Aorta (tissue), 5 donors: ENCODE results near the gene IL12RB2. TPM values are rescaled to one million over a fixed set of nuclear protein-coding genes. Genes with fewer than 3 reads are reported as not detected.

Experiments used
- ATAC-seq: fragments of 200-7000 bp; cut with Tn5 transposase; one replicate; pipeline ENCODE4 v1.9.1; 2022; ENCODE audit warnings: moderate library complexity; ENCODE audit not compliant: low FRiP score
- DNase-seq, 2 donors: peaks; one replicate each; pipeline ENCODE4 v3.0.0-alpha.2; 2020
- H3K27ac ChIP-seq, 2 donors: one replicate each; pipeline ENCODE4 v1.5.1; 2013; ENCODE audit warnings: low read length in 2 of 2, mild to moderate bottlenecking in 2 of 2, moderate library complexity in 2 of 2, control low read depth in 1 of 2, inconsistent platforms in 1 of 2, low read depth in 1 of 2
- H3K27me3 ChIP-seq, 2 donors: one replicate each; pipeline ENCODE4 v1.6.1; 2013; ENCODE audit warnings: control low read depth in 1 of 2, low read length in 1 of 2, mild to moderate bottlenecking in 1 of 2, moderate library complexity in 1 of 2; ENCODE audit not compliant: insufficient read depth in 2 of 2, control insufficient read depth in 1 of 2
- H3K36me3 ChIP-seq, 2 donors: one replicate each; pipeline ENCODE4 v1.6.1; 2013; ENCODE audit warnings: control low read depth in 1 of 2, low read length in 1 of 2, mild to moderate bottlenecking in 1 of 2; ENCODE audit not compliant: insufficient read depth in 2 of 2, control insufficient read depth in 1 of 2
- H3K4me1 ChIP-seq, 2 donors: one replicate each; pipeline ENCODE4 v1.6.1; 2013; ENCODE audit warnings: low read length in 2 of 2, control low read depth in 1 of 2, mild to moderate bottlenecking in 1 of 2, moderate library complexity in 1 of 2; ENCODE audit not compliant: insufficient read depth in 2 of 2, control insufficient read depth in 1 of 2
- H3K4me3 ChIP-seq, 2 donors: one replicate each; pipeline ENCODE4 v1.5.1; 2013; ENCODE audit warnings: low read length in 2 of 2, control low read depth in 1 of 2, mild to moderate bottlenecking in 1 of 2
- H3K9me3 ChIP-seq: one replicate; pipeline ENCODE4 v1.6.1; 2013; ENCODE audit warnings: mild to moderate bottlenecking, low read length; ENCODE audit not compliant: control insufficient read depth
- WGBS, 2 donors: extraction: QIAGEN DNeasy Blood & Tissue Kit; methylation state at CpG; one replicate each; pipeline ENCODE4 v1.1.7; 2013; 5-methylcytosine and 5-hydroxymethylcytosine counted together
- intact Hi-C, 2 donors: fragments of 100-400 bp; cut with DNase I; formaldehyde crosslinking; loops; one replicate each; pipeline versions ENCODE4 v1.14.2 to v1.15.0; 2022
- polyA plus RNA-seq, 2 donors: library from polyadenylated mRNA; stranded (reverse); fragments of 200-250 nt; gene quantifications; one replicate each; pipeline ENCODE4 v1.2.3, GENCODE V29; 2013
- total RNA-seq, 2 donors: library from RNA; stranded (reverse); fragmentation: NEBNext Ultra II Directional; extraction: Animal tissue kit (Norgen Biotek cat#: 25700); gene quantifications; one replicate each; pipeline ENCODE4 v1.2.1, GENCODE V29; 2021
- donor health status: healthy with polysubstance abuse.
- donor health status: Bipolar disorder and iron deficiency.
- donor health status: DM: no; HTN: no; CAD: no.
- donor health status: DM: no; HTN: no; CAD: no.
- donor health status: DM: yes; HTN: yes; CAD: no.

Gene IL12RB2
- total and polyA plus RNA-seq, 4 donors: 0.08 to 5.3 (median 0.88) TPM; not detected in 1

DNA sequence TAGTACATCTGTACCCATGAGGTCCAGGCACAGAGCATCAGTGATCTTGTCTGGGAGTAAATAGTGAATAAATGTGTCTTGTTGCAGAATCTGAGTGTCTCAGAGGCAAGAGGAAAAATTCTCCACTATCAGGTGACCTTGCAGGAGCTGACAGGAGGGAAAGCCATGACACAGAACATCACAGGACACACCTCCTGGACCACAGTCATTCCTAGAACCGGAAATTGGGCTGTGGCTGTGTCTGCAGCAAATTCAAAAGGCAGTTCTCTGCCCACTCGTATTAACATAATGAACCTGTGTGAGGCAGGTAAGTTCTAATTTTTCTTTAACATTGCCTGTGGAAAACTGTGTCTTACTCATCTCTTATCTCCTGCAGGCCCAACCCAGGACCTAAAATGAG lies 43.1 kb downstream of the IL12RB2 start:
- 91 to 95% methylated on average over 2 of the region's 2 CpGs for WGBS, 2 donors
- no peaks in the 10 kb centered on the region for H3K9me3 ChIP-seq
- intact Hi-C loops: no loop called here
- no peak for DNase-seq
- H3K27ac ChIP-seq: no peak overlapping the region
- peaks cover 0 to 1% of the 10 kb centered on the region in 2 donors for H3K27me3 ChIP-seq
- no peak for ATAC-seq
- no peaks in the 10 kb centered on the region for H3K4me1 ChIP-seq
- peaks cover 0 to 2% of the 10 kb centered on the region in 2 donors for H3K36me3 ChIP-seq
- H3K4me3 ChIP-seq: no peak overlapping the region

DNA sequence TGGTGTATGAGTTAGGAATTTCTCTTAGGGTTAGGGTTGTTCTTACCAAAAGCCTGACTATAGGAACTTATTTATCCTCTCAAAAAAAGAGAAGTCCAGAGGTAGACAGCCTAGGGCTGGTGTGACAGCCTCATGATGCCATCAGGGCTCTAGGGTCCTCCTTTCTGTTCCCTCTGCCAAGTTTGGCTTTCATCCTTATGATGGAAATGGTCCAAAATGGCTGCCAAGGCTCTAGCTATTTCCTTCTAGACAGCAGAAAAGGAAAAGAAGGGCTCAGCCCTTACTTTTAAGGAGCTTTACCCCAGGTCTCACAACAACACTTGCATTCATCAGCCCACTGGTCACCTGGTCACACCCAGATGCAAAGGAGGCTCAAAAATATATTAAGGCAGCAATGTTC lies 44.5 kb downstream of the IL12RB2 start:
- Histone ChIP-seq H3K9me3 (no peaks in the 10 kb centered on the region), H3K4me3 (no peak overlapping the region), H3K27me3 (peaks cover 0 to 1% of the 10 kb centered on the region in 2 donors), H3K27ac (no peak overlapping the region), H3K4me1 (no peaks in the 10 kb centered on the region), H3K36me3 (peaks cover 0 to 2% of the 10 kb centered on the region in 2 donors)
- ATAC-seq (no peak), DNase-seq (no peak)
- intact Hi-C loops: no loop called here

DNA sequence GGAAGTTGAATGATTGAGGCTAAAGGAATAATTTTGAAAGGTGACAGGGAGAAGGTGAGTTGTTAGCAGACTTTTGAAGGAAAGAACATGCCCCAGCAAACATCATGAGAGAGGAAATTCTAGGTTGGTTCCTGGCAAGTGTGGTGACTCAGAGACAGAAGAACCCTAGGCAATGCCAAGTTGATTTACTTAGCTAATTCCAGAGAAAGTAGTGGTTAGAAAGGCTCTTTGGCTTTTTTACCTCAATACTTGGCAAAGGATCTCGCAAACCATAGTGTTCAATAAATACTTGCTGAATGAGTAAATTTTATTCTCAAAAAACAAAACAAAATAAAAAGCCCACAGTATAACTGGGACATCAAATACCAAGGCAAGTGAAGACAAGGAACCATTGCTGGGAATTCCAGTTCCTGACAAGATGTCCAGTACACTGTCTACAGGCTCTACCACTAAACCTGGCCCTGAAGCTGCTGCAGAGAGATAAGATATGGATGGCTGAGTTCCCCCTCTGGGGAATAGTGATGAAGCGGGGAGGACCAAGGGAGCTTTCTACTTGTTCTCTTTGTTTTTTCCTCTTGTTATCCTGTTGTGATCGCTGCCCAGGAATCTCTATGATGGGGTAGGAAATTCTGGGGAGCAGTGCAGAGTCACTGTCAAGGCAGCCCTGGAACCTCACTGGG lies 48.2 kb downstream of the IL12RB2 start:
- Histone ChIP-seq H3K4me3 (no peak overlapping the region), H3K9me3 (no peaks in the 10 kb centered on the region), H3K36me3 (peaks cover 0 to 2% of the 10 kb centered on the region in 2 donors), H3K27ac (no peak overlapping the region), H3K27me3 (no peaks in the 10 kb centered on the region), H3K4me1 (no peaks in the 10 kb centered on the region)
- WGBS, 2 donors: 88 to 94% methylated on average over 3 of the region's 3 CpGs
- intact Hi-C loops: no loop called here
- ATAC-seq (no peak), DNase-seq (no peak)

DNA sequence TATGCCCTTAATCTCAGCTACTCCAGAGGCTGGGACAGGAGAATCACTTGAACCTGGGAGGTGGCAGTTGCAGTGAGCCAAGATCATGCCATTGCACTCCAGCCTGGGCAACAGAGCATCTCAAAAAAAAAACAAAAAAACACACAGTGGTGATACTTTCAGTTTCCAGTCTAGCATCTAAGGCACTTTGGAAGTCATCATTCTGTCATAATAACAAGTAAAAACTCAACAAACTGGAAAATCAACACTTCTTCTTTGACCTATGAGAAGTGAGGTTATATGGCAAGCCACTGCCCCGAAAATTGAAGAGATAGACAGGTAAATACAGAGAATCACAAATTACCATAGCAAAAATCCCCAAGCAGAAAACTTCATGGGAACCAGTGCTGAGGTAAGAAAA lies 51.9 kb downstream of the IL12RB2 start:
- WGBS, 2 donors: 97 to 100% methylated on average over 1 of the region's 1 CpG
- H3K27ac ChIP-seq: no peak overlapping the region
- intact Hi-C loops: no loop called here
- H3K9me3 ChIP-seq: no peaks in the 10 kb centered on the region
- H3K4me1 ChIP-seq: no peaks in the 10 kb centered on the region
- H3K27me3 ChIP-seq: no peaks in the 10 kb centered on the region
- ATAC-seq (no peak), DNase-seq (no peak)
- H3K36me3 ChIP-seq: no peaks in the 10 kb centered on the region
- H3K4me3 ChIP-seq: no peak overlapping the region

DNA sequence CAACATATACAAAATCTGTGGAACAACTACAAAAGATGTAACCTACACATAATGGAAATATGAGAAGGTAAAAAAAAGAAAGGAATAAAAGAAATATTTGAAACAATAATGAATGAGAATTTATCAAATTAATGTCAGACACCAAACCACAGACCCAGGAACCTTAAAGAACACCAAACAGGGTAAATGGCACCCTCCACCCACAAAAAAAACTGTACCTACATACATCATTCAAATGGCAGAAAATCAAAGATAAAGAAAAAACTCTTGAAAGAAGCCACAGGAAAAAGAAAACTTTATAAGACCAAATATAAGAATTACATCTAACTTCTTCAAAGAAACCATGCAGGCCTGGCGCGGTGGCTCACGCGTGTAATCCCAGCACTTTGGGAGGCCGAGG lies 54.0 kb downstream of the IL12RB2 start:
- no peaks in the 10 kb centered on the region for H3K27me3 ChIP-seq
- DNase-seq (no peak), ATAC-seq (no peak)
- no peaks in the 10 kb centered on the region for H3K4me1 ChIP-seq
- no peaks in the 10 kb centered on the region for H3K9me3 ChIP-seq
- no peaks in the 10 kb centered on the region for H3K36me3 ChIP-seq
- H3K27ac ChIP-seq: no peak overlapping the region
- H3K4me3 ChIP-seq: no peak overlapping the region
- 97 to 99% methylated on average over 5 of the region's 5 CpGs for WGBS, 2 donors
- intact Hi-C loops: no loop called here

DNA sequence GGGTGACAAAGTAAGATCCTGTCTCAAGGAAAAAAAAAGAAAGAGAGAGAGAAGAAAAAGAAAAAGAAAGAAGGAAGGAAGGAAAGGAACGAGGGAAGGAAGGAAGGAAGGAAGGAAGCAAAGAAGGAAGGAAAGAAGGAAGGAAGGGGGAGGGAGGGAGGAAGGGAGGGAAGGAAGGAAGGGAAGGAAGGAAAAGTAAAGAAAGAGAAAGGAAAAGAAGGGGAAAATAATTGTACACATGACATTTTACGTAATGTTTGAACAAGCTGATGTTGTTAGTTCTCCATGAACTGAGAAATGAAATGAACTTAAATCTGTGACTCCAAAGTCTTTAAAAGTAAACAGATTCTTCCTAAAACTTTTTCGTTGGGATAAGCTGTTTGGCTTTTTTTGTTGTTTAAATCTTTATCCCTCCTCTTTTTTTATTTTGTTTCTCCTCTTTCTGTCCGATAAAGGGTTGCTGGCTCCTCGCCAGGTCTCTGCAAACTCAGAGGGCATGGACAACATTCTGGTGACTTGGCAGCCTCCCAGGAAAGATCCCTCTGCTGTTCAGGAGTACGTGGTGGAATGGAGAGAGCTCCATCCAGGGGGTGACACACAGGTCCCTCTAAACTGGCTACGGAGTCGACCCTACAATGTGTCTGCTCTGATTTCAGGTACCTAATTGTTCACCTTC lies 59.8 kb downstream of the IL12RB2 start:
- 42 to 44% methylated on average over 8 of the region's 8 CpGs for WGBS, 2 donors
- intact Hi-C loops: no loop called here
- no peak overlapping the region for H3K4me3 ChIP-seq
- H3K4me1 ChIP-seq: no peaks in the 10 kb centered on the region
- ATAC-seq: no peak
- H3K36me3 ChIP-seq: no peaks in the 10 kb centered on the region
- H3K9me3 ChIP-seq: no peaks in the 10 kb centered on the region
- DNase-seq: peak in 1 of 2 donors; percentile 52
- no peaks in the 10 kb centered on the region for H3K27me3 ChIP-seq
- no peak overlapping the region for H3K27ac ChIP-seq

DNA sequence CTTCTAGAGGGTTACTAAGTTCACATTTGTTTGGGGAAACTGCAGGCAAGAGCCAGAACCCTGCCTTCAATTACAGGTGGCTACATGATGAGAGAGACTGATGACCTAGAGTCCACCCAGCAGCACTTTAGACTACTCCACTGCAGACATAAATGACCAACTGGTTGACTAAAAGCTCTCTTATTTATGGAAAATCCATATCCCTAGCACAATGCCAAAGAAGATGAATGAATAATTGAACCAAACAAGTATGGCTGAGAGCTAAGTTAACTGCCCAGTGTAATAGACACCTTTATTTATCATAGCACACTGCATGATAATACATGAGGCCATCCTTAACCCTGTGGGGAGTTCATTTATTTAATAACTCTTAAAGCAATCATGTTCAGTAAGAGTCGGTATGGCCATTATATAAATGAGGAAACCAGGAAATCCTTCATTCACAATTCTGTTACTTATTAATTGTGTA lies 60.4 kb downstream of the IL12RB2 start:
- 88 to 93% methylated on average over 1 of the region's 1 CpG for WGBS, 2 donors
- ATAC-seq (no peak), DNase-seq (no peak)
- H3K4me1 ChIP-seq: no peaks in the 10 kb centered on the region
- H3K27me3 ChIP-seq: no peaks in the 10 kb centered on the region
- H3K9me3 ChIP-seq: no peaks in the 10 kb centered on the region
- intact Hi-C loops: no loop called here
- H3K4me3 ChIP-seq: no peak overlapping the region
- H3K27ac ChIP-seq: no peak overlapping the region
- no peaks in the 10 kb centered on the region for H3K36me3 ChIP-seq

DNA sequence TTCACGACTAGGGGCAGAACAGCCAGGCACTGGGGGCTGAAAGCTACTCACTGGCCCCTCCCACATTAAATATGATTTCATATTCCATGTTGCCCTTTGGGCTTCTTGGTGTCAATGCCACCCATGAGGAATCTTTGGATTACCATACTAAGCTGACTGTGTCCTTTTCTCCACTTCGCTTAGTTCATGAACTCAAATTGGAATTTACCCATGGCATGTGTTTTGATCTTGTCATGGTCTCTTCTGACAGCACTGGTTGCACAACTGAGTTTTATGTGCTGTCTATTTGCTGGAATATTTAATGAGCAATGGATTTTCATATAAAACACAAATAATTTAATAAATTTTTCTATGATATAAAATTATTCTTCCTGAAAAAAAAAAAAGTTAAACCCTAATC lies 63.4 kb downstream of the IL12RB2 start:
- DNase-seq (no peak), ATAC-seq (no peak)
- H3K27me3 ChIP-seq: no peaks in the 10 kb centered on the region
- H3K4me1 ChIP-seq: no peaks in the 10 kb centered on the region
- H3K4me3 ChIP-seq: no peak overlapping the region
- intact Hi-C loops: no loop called here
- 93 to 97% methylated on average over 2 of the region's 2 CpGs for WGBS, 2 donors
- H3K36me3 ChIP-seq: no peaks in the 10 kb centered on the region
- H3K9me3 ChIP-seq: no peaks in the 10 kb centered on the region
- no peak overlapping the region for H3K27ac ChIP-seq

DNA sequence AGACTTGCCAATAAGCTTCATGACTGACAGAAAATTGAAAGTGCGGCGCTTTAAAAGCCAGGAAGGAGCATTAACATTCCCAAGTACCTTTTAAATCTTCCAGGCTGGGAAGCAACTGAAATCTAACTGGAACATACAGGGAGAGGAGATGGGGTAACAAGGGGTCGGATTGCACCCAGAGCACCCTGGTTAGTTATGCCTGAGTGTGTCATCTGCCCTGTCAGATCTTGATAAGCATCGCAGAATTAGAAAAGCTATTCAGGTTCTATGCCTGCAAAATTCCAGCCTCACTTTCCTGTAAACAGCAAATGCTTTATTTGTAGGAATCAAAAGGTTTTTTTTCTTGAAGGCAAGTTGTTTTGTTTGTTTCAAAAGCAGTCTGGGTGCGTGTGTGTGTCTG lies 64.0 kb downstream of the IL12RB2 start:
- Histone ChIP-seq H3K4me1 (no peaks in the 10 kb centered on the region), H3K4me3 (no peak overlapping the region), H3K27ac (no peak overlapping the region), H3K36me3 (no peaks in the 10 kb centered on the region), H3K27me3 (no peaks in the 10 kb centered on the region), H3K9me3 (no peaks in the 10 kb centered on the region)
- WGBS, 2 donors: 82% methylated on average over 5 of the region's 5 CpGs
- intact Hi-C loops: no loop called here
- ATAC-seq (no peak), DNase-seq (no peak)
